GM12875 (cell line): ENCODE measurements around the gene NKPD1.

Experiments
- H3K4me3 ChIP-seq: one replicate; pipeline ENCODE4 v1.5.1; 2011; ENCODE audit warnings: low read depth, low read length, control low read depth
- CTCF ChIP-seq: IDR thresholded peaks from 2 replicates; pipeline ENCODE4 v1.5.1; 2011; ENCODE audit warnings: low read depth, mild to moderate bottlenecking, control low read depth, inconsistent platforms, low read length, moderate library complexity, borderline replicate concordance; ENCODE audit not compliant: insufficient read depth

NKPD1 gene

DNA sequence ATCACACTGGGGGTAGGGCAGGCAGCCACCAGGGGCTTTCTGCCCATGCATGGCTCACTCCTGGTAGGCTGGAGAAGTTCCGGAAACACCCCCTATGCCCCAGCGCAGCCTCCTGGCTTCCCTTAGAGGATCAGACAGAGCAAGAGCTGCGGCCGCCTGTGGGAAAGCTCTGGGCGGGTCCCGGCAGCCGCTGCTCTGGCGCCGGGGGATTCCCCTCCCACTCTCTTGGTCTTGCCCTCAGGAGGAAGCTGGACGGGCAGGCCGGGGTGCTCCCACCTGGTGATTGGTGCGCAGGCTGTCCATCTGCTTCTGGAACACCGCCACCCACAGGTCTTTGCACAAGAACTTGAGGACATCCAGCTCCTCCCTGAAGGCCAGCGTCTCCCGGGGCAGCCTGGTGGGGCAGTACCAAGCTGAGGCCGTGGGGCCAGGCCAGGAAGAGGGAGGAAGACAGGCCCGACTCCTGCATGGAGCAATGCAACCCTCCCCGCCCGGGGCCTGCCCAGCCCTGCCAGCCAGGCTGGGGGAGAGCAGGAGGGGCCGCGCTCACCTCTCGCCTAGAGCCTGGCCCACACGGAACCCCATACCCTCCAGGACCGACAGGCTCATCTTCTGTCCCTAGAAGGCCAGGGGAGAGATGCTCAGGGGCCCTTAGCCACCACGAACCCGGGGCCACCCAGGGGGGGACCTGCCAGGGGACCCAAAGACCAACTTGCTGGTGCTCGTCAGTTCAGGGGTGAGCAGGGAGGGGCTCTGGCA, 4.0 kb upstream of the NKPD1 start:
- H3K4me3 ChIP-seq: no peak overlapping the region
- no peak for TF ChIP-seq CTCF

DNA sequence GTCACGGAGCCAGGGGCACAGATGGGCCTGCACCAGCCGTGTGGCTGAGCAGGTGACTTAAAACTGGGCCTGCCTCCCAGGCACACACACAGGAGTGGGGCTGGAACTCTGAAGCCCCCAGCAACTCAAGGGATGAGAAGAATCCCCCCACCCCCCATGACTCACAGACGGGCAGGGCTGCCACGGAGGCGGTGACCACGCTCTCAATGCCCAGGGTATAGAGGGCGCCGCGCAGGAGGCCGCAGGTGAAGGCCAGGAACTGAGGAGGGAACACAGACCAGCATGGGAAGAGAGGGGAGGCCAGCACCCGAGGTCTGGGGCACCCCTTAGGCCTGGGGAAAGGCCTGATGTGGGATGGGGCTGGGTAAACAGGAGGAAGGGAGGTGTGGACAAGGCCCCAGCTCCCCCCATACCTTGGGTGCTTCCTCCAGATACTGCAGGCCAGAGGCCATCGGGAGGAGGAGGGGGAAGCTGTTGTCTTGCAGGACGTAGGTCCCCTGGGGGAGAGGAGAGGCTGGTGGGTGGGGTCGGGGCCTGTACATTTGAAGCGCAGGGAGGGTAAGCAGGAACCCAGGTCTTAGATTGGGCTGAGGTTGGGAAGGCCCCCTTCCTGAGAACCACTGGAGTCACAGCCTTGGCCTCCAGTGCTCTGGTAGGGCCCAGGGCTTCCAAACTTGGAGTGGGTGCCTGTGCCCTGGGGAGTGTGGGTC, 3.1 kb upstream of the NKPD1 start:
- no peak overlapping the region for H3K4me3 ChIP-seq
- no peak for TF ChIP-seq CTCF

GRCh38 chr19:45163156-45163555, 2.4 kb upstream of the NKPD1 start:
- TF ChIP-seq CTCF: no peak

GRCh38 chr19:45162608-45163143, 1.9 kb upstream of the NKPD1 start:
- TF ChIP-seq CTCF: no peak
- H3K4me3 ChIP-seq: no peak overlapping the region

More at GRCh38 chr19:45163156-45163555, 2.4 kb upstream of the NKPD1 start:
- H3K4me3 ChIP-seq: no peak overlapping the region

DNA sequence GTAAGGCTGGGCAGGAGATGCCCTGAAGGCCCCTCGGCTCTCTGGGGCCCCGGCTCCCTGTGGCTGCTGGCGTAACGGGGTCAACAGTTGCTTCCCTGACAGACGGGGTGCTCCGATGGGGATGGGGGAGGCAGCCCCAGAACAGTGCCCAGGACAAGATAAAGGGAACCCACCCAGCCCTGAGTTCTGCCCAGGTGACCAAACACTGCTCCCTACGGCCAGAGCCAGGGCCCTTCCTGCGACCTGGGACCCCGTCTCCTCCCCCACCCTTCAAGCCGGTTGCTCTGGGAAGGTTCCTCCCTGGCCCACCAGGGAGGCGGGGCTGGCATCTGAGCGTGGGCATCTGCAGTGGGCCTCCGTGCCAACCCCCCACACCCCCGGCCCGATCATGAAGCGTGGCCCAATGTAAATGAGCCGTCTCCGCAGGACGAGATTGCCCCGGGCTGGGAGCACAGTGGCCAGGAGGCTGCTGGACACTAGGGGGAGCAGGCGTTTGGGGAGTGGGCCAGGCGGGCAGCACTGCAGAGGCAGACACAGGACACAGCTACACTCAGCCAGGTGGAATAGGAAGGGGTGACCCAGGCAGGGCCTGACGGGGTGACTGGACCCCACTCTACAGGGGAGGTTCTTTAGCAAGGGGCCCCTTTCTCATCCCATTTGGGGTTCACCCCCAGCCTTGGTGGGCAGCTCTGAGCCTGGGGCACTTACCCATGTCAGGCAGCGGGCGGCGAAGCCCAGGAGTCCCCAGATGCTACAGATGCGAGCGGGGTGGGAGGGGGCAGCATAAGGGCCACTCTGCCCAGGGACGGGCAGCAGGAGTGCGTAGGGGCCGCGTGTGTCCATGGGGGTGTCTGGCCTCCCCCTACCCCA, 1.2 kb upstream of the NKPD1 start:
- H3K4me3 ChIP-seq: no peak overlapping the region
- TF ChIP-seq CTCF: peak; percentile 23; the same call in 1 of the 2 replicates

GRCh38 chr19:45159971-45160324, 834 bp downstream of the NKPD1 start:
- TF ChIP-seq CTCF: no peak
- no peak overlapping the region for H3K4me3 ChIP-seq
